Stimulated activated memory B cell treated with anti-CD40 and anti-IgM and Interleukin-4, amounts not matched to agents 10 μg/mL and 1 μg/mL and 100 μg/mL, for 72 hours (primary cell): ENCODE data around the gene TEX11.
"Not testable (repeated sequence)": the region's sequence is repeated elsewhere in the genome, so short reads cannot be mapped to it uniquely, and the experiment has no call there.

Experiments used
- ATAC-seq: fragments of 150-1000 bp; cut with Tn5 transposase; 2 replicates; pipeline ENCODE4 v1.10.0; 2021
- H3K27ac Mint-ChIP-seq: one replicate; pipeline ENCODE4 v1.8.0; 2022; ENCODE audit warnings: mild to moderate bottlenecking, mixed read lengths
- H3K27me3 Mint-ChIP-seq: one replicate; pipeline ENCODE4 v1.8.0; 2022; ENCODE audit warnings: mixed read lengths
- H3K36me3 Mint-ChIP-seq: one replicate; pipeline ENCODE4 v1.8.0; 2022; ENCODE audit warnings: mixed read lengths
- H3K4me1 Mint-ChIP-seq: one replicate; pipeline ENCODE4 v1.8.0; 2022; ENCODE audit warnings: mixed read lengths
- H3K4me3 Mint-ChIP-seq: one replicate; pipeline ENCODE4 v1.8.0; 2022; ENCODE audit warnings: mild to moderate bottlenecking, moderate library complexity, mixed read lengths
- H3K9me3 Mint-ChIP-seq: one replicate; pipeline ENCODE4 v1.8.0; 2022; ENCODE audit warnings: mixed read lengths

The TEX11 gene

DNA sequence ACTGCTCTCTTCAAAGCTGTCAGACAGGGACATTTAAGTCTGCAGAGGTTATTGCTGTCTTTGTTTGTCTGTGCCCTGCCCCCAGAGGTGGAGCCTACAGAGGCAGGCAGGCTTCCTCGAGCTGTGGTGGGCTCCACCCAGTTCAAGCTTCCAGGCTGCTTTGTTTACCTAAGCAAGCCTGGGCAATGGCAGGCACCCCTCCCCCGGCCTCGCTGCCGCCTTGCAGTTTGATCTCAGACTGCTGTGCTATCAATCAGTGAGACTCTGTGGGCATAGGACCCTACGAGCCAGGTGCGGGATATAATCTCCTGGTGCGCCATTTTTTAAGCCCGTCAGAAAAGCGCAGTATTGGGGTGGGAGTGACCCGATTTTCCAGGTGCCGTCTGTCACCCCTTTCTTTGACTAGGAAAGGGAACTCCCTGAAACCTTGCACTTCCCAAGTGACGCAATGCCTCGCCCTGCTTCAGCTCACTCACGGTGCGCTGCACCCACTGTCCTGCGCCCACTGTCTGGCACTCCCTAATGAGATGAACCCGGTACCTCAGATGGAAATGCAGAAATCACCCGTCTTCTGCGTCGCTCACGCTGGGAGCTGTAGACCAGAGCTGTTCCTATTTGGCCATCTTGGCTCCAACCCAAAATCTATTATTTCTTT is 338.5 kb downstream of the TEX11 start:
- H3K4me3 Mint-ChIP-seq, H3K9me3 Mint-ChIP-seq, ATAC-seq, H3K27me3 Mint-ChIP-seq, H3K36me3 Mint-ChIP-seq, H3K27ac Mint-ChIP-seq, H3K4me1 Mint-ChIP-seq: not testable (repeated sequence)

DNA sequence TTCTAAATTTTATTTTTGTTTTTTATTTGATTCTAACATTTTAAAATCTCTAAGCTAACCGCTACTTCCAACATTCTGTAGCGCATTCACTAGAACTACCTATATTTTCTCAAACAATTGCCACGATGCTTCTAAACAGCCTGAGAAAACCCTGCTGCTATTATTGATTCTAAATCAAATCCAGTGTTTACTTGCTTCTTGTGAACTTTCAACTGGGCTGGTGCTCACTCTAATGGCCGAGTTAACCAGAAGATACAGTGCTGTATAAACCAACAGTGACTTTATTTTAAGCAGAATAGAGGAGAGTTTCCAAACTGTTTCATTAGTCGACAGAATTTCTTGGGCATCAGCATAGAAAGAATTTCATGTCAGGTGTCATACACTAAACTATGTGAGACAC is 353.6 kb downstream of the TEX11 start:
- Mint-ChIP-seq H3K9me3 (peaks cover 3% of the 10 kb centered on the region), H3K4me3 (no peak overlapping the region), H3K27ac (no peak overlapping the region), H3K27me3 (no peaks in the 10 kb centered on the region), H3K4me1 (no peaks in the 10 kb centered on the region), H3K36me3 (no peaks in the 10 kb centered on the region)
- ATAC-seq, result no peak

DNA sequence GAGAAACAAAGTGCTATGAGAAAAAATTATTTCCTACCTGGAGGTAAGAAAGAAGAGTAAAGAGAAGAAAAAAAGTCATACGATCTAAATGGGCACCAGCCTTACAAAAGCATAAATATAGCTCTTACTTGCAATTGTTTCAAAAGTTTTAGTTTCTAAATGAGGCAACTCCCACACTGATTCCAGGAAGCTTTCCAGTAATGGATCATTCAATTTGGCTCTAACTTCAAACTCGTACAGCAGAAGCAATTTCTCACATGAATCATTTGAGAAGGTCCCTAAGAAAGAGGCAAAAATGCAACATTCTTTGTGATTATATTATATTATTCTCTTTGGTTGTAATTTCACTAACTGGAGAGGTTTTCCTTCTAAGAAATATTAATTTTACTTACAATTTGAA is 354.0 kb downstream of the TEX11 start:
- no peak overlapping the region for H3K27ac Mint-ChIP-seq

DNA sequence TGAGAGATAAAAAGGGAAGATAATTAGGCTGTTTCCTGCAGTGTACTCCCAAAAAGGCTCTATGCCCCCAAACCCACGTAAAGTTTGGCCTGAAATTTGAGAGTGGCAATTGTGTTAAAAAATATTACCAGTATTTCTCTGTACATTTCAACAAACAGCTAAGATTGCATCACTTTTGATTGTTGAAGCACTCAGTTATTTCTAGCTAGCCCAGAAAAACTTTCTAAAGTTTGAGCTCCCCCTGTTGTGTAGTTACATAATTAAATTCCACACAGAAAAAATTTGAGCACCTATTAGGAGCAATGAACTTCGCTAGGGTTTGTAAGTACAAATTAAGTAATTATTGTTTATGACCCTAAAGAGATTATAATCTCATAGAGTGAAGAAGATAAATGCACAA is 354.4 kb downstream of the TEX11 start:
- Mint-ChIP-seq H3K36me3 (no peaks in the 10 kb centered on the region), H3K4me3 (no peak overlapping the region), H3K9me3 (peaks cover 3% of the 10 kb centered on the region), H3K27ac (no peak overlapping the region), H3K27me3 (peaks cover 6% of the 10 kb centered on the region), H3K4me1 (no peaks in the 10 kb centered on the region)
- ATAC-seq, result no peak

More for the DNA sequence above, 354.0 kb downstream of the TEX11 start:
- Mint-ChIP-seq H3K36me3 (no peaks in the 10 kb centered on the region), H3K27me3 (peaks cover 2% of the 10 kb centered on the region), H3K4me1 (no peaks in the 10 kb centered on the region), H3K9me3 (peaks cover 3% of the 10 kb centered on the region), H3K4me3 (no peak overlapping the region)
- no peak for ATAC-seq

DNA sequence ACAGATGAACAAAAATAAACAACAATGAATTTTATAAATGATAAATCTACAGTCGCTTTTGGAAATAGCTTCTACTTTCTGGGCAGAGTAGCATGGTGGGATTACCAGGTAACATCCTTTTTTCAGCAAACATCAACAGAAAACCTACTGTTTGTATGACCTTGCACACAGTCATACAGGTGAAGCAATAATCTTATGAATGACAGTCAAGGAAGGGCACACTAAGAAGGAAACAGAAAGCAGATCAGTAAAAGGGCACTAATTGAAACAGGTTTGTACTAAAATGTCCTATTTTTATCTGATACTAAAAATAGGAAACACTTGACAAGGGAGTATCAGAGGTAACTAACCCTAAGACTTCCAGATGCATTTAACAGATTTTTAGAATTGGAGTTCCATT is 355.0 kb downstream of the TEX11 start:
- H3K27ac Mint-ChIP-seq, result no peak overlapping the region
- no peak overlapping the region for H3K4me3 Mint-ChIP-seq
- H3K36me3 Mint-ChIP-seq, result no peaks in the 10 kb centered on the region
- no peak for ATAC-seq
- H3K4me1 Mint-ChIP-seq, result no peaks in the 10 kb centered on the region
- H3K9me3 Mint-ChIP-seq, result peaks cover 3% of the 10 kb centered on the region
- peaks cover 7% of the 10 kb centered on the region for H3K27me3 Mint-ChIP-seq

DNA sequence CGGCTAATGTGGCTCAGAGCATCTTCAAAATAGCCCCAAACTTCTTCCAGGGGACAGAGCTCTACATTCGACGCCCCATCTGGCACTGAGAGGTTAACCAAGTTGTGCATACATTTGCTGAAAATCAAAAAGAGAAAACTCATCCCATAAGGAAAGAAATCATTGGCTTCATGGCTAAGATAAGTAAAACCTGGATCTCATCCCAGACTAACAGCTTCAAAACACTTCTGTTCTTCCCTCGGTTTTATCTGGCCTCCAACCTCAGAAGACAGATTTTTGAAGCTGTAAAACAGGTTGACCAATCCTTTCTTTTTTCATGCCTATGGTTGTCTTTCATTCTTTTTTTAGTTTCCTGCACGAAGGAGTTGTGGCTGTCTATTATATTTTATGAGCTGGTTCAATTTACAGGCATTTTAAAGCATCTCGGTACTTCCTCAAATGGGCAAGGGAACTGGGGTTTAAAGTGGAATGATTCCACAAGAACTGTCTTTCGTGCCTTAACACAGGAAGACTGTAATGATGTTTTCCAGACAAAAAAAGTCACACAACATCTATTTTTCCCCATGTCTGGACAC is 356.3 kb downstream of the TEX11 start:
- no peak for ATAC-seq
- H3K27me3 Mint-ChIP-seq, result peaks cover 7% of the 10 kb centered on the region
- H3K36me3 Mint-ChIP-seq, result no peaks in the 10 kb centered on the region
- H3K27ac Mint-ChIP-seq, result no peak overlapping the region
- H3K4me1 Mint-ChIP-seq, result no peaks in the 10 kb centered on the region
- H3K4me3 Mint-ChIP-seq, result no peak overlapping the region
- H3K9me3 Mint-ChIP-seq, result no peaks in the 10 kb centered on the region

DNA sequence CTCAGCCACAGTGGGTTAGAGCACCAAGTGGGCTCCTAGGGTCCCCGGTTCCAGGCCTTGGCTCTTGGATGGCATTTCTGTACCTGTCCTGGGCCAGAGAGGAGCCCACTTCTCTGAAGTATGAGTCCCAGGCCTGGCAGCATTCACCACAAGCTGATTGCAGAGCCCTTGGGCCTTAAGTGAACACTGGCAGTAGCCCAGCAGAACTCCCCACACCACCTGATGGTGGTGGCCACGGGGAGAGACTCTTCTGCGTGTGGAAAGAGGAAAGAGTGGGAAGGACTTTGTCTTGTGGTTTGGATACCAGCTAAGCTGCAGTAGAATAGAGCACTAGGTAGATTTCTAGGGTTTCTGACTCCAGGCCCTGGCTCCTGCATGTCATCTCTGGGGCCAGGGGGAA is 359.1 kb downstream of the TEX11 start:
- H3K27ac Mint-ChIP-seq, result no peak overlapping the region
- H3K36me3 Mint-ChIP-seq, result no peaks in the 10 kb centered on the region
- H3K9me3 Mint-ChIP-seq, result no peaks in the 10 kb centered on the region
- H3K4me3 Mint-ChIP-seq, result no peak overlapping the region
- peaks cover 7% of the 10 kb centered on the region for H3K27me3 Mint-ChIP-seq
- H3K4me1 Mint-ChIP-seq, result no peaks in the 10 kb centered on the region
- ATAC-seq, result no peak

DNA sequence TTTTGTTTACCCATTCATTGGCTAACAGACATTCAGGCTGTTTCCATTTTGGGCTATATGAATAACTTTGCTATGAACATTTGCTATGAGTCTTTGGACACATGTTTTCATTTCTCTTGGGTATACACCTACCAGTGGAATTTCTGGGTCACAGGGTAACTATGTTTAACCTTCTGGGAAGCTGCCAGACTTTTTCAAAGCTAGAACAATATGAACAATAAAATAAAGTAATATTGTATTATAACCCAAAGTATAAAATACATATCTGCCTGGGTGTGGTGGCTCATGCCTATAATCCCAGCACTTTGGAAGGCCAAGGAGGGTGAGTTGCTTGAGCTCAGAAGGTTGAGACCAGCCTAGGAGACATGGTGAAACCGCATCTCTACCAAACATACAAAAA is 373.3 kb downstream of the TEX11 start:
- Mint-ChIP-seq H3K27me3 (peaks cover 13% of the 10 kb centered on the region), H3K4me3 (no peak overlapping the region), H3K4me1 (no peaks in the 10 kb centered on the region), H3K9me3 (no peaks in the 10 kb centered on the region), H3K36me3 (no peaks in the 10 kb centered on the region), H3K27ac (no peak overlapping the region)
- ATAC-seq, result no peak

DNA sequence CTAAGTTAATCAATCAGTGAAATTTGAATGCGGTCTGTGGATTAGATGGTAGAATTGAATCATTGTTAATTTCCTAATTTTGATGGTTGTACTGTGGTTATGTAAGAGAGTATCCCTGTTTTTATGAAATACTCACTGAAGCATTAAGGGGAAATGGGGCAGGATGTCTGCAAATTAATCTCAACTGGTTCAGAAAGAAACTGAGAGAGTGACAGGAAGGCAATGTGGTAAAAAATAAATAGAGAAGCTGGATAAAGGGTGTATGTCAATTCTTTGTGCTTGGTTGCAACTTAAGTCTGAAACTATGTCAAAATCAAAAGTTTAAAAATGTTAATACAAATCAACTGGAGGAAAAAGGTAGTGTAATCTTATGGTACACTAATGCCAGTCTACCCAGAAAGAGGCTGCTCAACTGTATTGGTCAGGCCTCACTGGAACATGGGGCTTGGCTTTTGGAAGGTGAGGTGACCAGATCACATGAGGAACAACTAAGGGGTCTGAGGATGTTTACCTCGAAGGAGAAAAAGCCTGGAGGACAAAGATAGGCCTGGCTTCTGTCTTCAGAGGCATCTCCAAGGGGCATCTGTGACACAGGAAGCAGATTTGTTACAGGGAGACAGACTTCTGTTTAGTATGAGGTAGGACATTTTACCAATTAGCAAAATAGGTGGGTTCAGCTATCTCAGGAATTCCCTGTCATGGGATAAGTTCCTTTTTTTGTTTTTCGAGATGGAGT is 380.7 kb downstream of the TEX11 start:
- H3K4me3 Mint-ChIP-seq, result no peak overlapping the region
- no peak overlapping the region for H3K27ac Mint-ChIP-seq
- no peaks in the 10 kb centered on the region for H3K27me3 Mint-ChIP-seq
- H3K9me3 Mint-ChIP-seq, result no peaks in the 10 kb centered on the region
- H3K4me1 Mint-ChIP-seq, result peaks cover 6% of the 10 kb centered on the region
- ATAC-seq, result no peak
- no peaks in the 10 kb centered on the region for H3K36me3 Mint-ChIP-seq

DNA sequence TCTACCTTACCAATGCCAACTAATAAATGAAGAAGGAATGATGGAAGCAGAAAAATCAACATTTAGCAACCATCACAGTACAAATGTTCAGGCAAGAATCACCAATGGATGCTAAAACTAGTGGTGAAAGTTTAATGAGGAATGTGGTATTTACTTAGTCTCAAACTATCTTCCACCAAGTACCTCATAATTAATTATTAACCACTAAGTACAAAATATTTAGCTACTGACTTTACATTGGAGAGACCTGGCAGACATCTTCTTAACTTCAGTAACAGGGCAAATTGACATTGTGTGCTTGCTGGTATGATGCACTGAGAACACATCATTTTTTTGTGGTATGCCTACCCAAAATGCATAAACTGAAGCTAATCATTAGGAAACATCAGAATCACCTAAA is 381.5 kb downstream of the TEX11 start:
- ATAC-seq, result no peak
- H3K27ac Mint-ChIP-seq, result no peak overlapping the region
- no peaks in the 10 kb centered on the region for H3K36me3 Mint-ChIP-seq
- H3K27me3 Mint-ChIP-seq, result no peaks in the 10 kb centered on the region
- no peak overlapping the region for H3K4me3 Mint-ChIP-seq
- H3K4me1 Mint-ChIP-seq, result peaks cover 6% of the 10 kb centered on the region
- H3K9me3 Mint-ChIP-seq, result no peaks in the 10 kb centered on the region

DNA sequence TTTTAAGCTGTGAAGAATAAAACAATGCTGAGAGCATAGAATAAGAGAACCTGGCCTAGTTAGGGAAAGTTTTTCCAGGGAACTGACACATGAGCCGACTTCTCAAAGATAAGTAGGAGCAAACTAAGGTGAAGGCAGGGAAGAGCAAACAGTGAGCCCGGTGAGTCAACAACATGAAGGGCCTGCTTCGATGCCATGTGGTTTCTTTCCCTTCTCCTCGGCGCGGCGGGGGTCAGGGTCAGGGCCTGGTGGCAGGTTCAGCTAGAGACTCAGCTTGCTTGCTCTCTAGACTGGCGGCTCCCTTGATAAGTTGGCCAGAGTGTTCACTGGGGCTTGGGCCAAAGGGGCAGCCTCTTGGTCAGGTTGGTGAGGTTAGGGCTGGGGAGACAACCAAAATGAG is 382.8 kb downstream of the TEX11 start:
- H3K27me3 Mint-ChIP-seq, result no peaks in the 10 kb centered on the region
- H3K36me3 Mint-ChIP-seq, result no peaks in the 10 kb centered on the region
- no peak overlapping the region for H3K27ac Mint-ChIP-seq
- no peak overlapping the region for H3K4me3 Mint-ChIP-seq
- no peaks in the 10 kb centered on the region for H3K9me3 Mint-ChIP-seq
- peaks cover 6% of the 10 kb centered on the region for H3K4me1 Mint-ChIP-seq
- ATAC-seq, result no peak

DNA sequence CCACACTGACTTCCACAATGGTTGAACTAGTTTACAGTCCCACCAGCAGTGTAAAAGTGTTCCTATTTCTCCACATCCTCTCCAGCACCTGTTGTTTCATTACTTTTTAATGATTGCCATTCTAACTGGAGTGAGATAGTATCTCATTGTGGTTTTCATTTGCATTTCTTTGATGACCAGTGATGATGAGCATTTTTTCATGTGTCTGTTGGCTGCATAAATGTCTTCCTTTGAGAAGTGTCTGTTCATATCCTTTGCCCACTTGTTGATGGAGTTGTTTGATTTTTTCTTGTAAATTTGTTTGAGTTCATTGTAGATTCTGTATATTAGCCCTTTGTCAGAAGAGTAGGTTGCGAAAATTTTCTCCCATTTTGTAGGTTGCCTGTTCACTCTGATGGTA is 392.8 kb downstream of the TEX11 start:
- not testable (repeated sequence) for H3K27me3 Mint-ChIP-seq, H3K27ac Mint-ChIP-seq, H3K9me3 Mint-ChIP-seq, ATAC-seq, H3K4me3 Mint-ChIP-seq, H3K36me3 Mint-ChIP-seq, H3K4me1 Mint-ChIP-seq

DNA sequence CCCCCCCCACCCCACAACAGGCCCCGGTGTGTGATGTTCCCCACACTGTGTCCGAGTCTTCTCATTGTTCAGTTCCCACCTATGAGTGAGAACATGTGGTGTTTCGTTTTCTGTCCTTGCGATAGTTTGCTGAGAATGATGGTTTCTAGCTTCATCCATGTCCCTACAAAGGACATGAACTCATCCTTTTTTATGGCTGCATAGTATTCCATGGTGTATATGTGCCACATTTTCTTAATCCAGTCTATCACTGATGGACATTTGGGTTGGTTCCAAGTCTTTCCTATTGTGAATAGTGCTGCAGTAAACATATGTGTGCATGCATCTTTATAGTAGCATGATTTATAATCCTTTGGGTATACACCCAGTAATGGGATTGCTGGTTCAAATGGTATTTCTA is 393.2 kb downstream of the TEX11 start:
- not testable (repeated sequence) for H3K4me1 Mint-ChIP-seq, H3K9me3 Mint-ChIP-seq, ATAC-seq, H3K27me3 Mint-ChIP-seq, H3K36me3 Mint-ChIP-seq, H3K4me3 Mint-ChIP-seq, H3K27ac Mint-ChIP-seq

DNA sequence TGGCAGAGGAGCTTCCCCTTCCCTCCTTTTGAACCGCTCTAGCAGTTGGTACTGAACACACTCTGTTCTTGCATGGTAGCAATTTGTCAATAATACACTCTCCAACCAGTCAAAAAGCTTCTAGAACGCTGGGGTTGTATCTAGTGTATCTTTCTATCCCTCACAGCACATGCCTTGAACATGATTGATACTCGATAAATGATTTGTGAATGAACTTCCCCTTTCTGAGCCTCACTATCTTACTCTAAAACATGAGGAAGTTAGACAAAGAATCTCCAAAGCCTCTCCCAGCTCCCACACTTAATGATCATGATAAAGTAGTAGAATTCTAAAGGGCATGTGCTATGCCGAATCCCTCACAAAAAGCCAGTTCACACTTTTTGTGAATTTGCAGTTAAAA is 399.4 kb downstream of the TEX11 start:
- no peaks in the 10 kb centered on the region for H3K9me3 Mint-ChIP-seq
- H3K4me3 Mint-ChIP-seq, result no peak overlapping the region
- no peak for ATAC-seq
- peaks cover 13% of the 10 kb centered on the region for H3K4me1 Mint-ChIP-seq
- H3K27me3 Mint-ChIP-seq, result peaks cover 14% of the 10 kb centered on the region
- no peaks in the 10 kb centered on the region for H3K36me3 Mint-ChIP-seq
- no peak overlapping the region for H3K27ac Mint-ChIP-seq

DNA sequence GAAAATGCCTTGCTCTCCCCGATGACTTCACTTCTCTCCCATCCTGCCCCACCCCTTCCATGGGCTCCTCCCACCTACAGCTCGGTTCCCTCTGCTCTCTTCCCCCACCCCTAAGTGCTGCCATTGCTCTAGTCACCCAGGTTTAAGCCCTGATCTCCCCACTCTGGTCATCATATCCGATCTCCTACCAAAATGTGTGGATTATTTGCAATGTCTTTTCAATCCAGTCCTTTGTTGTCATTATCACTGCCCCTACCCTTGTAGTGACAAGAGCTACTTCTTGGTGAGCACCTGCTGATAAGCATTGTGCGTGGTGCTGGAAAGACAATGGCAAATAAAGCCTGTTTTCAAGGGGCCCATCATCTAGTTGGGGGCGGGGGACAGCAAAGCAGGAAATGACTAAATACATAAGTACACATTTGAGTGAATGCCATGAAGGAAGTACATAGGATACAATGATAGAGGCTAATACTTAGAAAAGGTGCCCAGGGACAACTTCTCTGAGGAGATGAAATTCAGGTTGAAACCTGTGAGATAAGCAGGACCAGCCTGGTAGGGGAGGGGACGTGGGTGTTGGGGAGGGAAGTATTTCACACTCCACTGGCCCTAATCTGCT is 400.1 kb downstream of the TEX11 start:
- H3K36me3 Mint-ChIP-seq, result no peaks in the 10 kb centered on the region
- no peak overlapping the region for H3K4me3 Mint-ChIP-seq
- H3K27ac Mint-ChIP-seq, result no peak overlapping the region
- no peak for ATAC-seq
- H3K4me1 Mint-ChIP-seq, result peaks cover 13% of the 10 kb centered on the region
- peaks cover 14% of the 10 kb centered on the region for H3K27me3 Mint-ChIP-seq
- H3K9me3 Mint-ChIP-seq, result no peaks in the 10 kb centered on the region

DNA sequence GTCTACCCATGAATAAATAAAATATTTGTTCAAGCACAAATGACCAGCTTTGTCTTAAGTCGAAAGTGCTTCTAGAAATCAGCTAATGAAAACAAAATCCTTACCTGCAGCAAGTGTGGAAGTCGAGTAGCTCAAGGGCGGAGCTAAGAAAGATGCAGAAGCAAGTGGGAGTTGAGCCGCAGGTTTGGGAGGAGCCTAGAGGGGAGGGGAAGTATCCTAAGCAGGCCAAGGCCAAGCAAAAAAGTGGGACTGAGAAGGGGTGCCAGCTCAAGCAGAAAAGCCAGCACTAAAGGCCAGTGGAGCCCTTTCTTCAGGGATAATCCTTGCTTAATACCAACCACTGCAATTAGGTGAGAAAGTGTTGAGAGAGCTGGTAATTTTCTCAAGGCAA is 403.1 kb downstream of the TEX11 start:
- Mint-ChIP-seq H3K27ac (no peak overlapping the region), H3K4me3 (no peak overlapping the region)

More for the DNA sequence above, 403.1 kb downstream of the TEX11 start:
- Mint-ChIP-seq H3K36me3 (no peaks in the 10 kb centered on the region), H3K9me3 (no peaks in the 10 kb centered on the region), H3K4me1 (peaks cover 13% of the 10 kb centered on the region), H3K27me3 (peaks cover 13% of the 10 kb centered on the region)
- no peak for ATAC-seq
